ENCODE results near the gene ROR1. TPM values are rescaled to one million over a fixed set of nuclear protein-coding genes. Genes with fewer than 3 reads are reported as not detected.
A peak's percentile ranks its signal among the peaks of the same experiment; 100 is the strongest.

The ROR1 gene
- total RNA-seq, 1 experiment from 2014 or later = 33.8 TPM

GRCh38 chr1:64004451-64005025 is 230.7 kb downstream of the ROR1 start:
- no TSS peak for BruUV-seq (replicated peaks)
- CTCF ChIA-PET = no interaction called here
- no peak overlapping the region for H3K4me3 Mint-ChIP-seq (ENCODE audit: low read depth, unreplicated experiment)
- intact Hi-C loops (cut with micrococcal nuclease; ENCODE audit: unreplicated experiment) = no loop called here
- peaks cover 5% of the 10 kb centered on the region for H3K36me3 Mint-ChIP-seq (ENCODE audit: insufficient read depth, unreplicated experiment)
- H3K27ac Mint-ChIP-seq (ENCODE audit: unreplicated experiment) = no peak overlapping the region
- H3K4me1 Mint-ChIP-seq (ENCODE audit: low read depth, unreplicated experiment) = peaks cover 59% of the 10 kb centered on the region
- no peaks in the 10 kb centered on the region for H3K27me3 Mint-ChIP-seq (ENCODE audit: unreplicated experiment)
- H3K9me3 Mint-ChIP-seq (ENCODE audit: low read depth, unreplicated experiment) = no peaks in the 10 kb centered on the region
- no peak for TF ChIP-seq CTCF (IDR thresholded peaks at IDR 0.05; ENCODE audit: unreplicated experiment)
- no peak for DNase-seq

- no peak overlapping the region for H3K4me3 Mint-ChIP-seq (ENCODE audit: low read depth, unreplicated experiment)
- DNase-seq = no peak
- peak overlapping the region; percentile 92 for H3K27ac Mint-ChIP-seq (ENCODE audit: unreplicated experiment)
- peaks cover 5% of the 10 kb centered on the region for H3K36me3 Mint-ChIP-seq (ENCODE audit: insufficient read depth, unreplicated experiment)
- CTCF ChIA-PET = no interaction called here
- peaks cover 69% of the 10 kb centered on the region for H3K4me1 Mint-ChIP-seq (ENCODE audit: low read depth, unreplicated experiment)
- TF ChIP-seq CTCF (IDR thresholded peaks at IDR 0.05; ENCODE audit: unreplicated experiment) = no peak
- no peaks in the 10 kb centered on the region for H3K27me3 Mint-ChIP-seq (ENCODE audit: unreplicated experiment)
- H3K9me3 Mint-ChIP-seq (ENCODE audit: low read depth, unreplicated experiment) = peaks cover 2% of the 10 kb centered on the region
- BruUV-seq (replicated peaks) = no TSS peak
- intact Hi-C loops (cut with micrococcal nuclease; ENCODE audit: unreplicated experiment) = no loop called here
Observed at GRCh38 chr1:64005801-64006200, 232.0 kb downstream of the ROR1 start.

GRCh38 chr1:64006276-64007051 is 232.6 kb downstream of the ROR1 start:
- no TSS peak for BruUV-seq (replicated peaks)
- H3K27me3 Mint-ChIP-seq (ENCODE audit: unreplicated experiment) = no peaks in the 10 kb centered on the region
- H3K4me3 Mint-ChIP-seq (ENCODE audit: low read depth, unreplicated experiment) = peak overlapping the region; percentile 59
- H3K9me3 Mint-ChIP-seq (ENCODE audit: low read depth, unreplicated experiment) = peaks cover 2% of the 10 kb centered on the region
- H3K36me3 Mint-ChIP-seq (ENCODE audit: insufficient read depth, unreplicated experiment) = peaks cover 5% of the 10 kb centered on the region
- H3K27ac Mint-ChIP-seq (ENCODE audit: unreplicated experiment) = peak overlapping the region; percentile 92
- TF ChIP-seq CTCF (IDR thresholded peaks at IDR 0.05; ENCODE audit: unreplicated experiment) = no peak
- CTCF ChIA-PET = interaction anchor here (0.6 to 1.1 kb wide), 6 partner anchors 17 to 387 kb away, joined by 3 to 5 read pairs (median 3); no protein-coding TSS in a partner anchor
- H3K4me1 Mint-ChIP-seq (ENCODE audit: low read depth, unreplicated experiment) = peaks cover 65% of the 10 kb centered on the region
- peak; percentile 51 for DNase-seq
- intact Hi-C loops (cut with micrococcal nuclease; ENCODE audit: unreplicated experiment) = loop anchor here (1.0 kb wide), 1 partner anchor 86 kb away; no protein-coding TSS in a partner anchor

- H3K4me3 Mint-ChIP-seq (ENCODE audit: low read depth, unreplicated experiment) = no peak overlapping the region
- intact Hi-C loops (cut with micrococcal nuclease; ENCODE audit: unreplicated experiment) = no loop called here
- peaks cover 5% of the 10 kb centered on the region for H3K36me3 Mint-ChIP-seq (ENCODE audit: insufficient read depth, unreplicated experiment)
- H3K9me3 Mint-ChIP-seq (ENCODE audit: low read depth, unreplicated experiment) = peaks cover 2% of the 10 kb centered on the region
- CTCF ChIA-PET = interaction anchor here (0.7 to 1.1 kb wide), 3 partner anchors 10 to 99 kb away, joined by 3 to 4 read pairs (median 4); no protein-coding TSS in a partner anchor
- TF ChIP-seq CTCF (IDR thresholded peaks at IDR 0.05; ENCODE audit: unreplicated experiment) = no peak
- H3K27me3 Mint-ChIP-seq (ENCODE audit: unreplicated experiment) = no peaks in the 10 kb centered on the region
- DNase-seq = no peak
- no peak overlapping the region for H3K27ac Mint-ChIP-seq (ENCODE audit: unreplicated experiment)
- BruUV-seq (replicated peaks) = no TSS peak
- H3K4me1 Mint-ChIP-seq (ENCODE audit: low read depth, unreplicated experiment) = peaks cover 49% of the 10 kb centered on the region
Observed at GRCh38 chr1:64010316-64010715, 236.5 kb downstream of the ROR1 start.

All from Calu3 (cell line).